Measurements from ENCODE around the gene TBX18. TPM values are rescaled to one million over a fixed set of nuclear protein-coding genes. Genes with fewer than 3 reads are reported as not detected.

Gene TBX18
- total and polyA plus RNA-seq, 9 of the 15 experiments (the other 6 are each of a cell fraction or from before 2014, with no cell fraction given): 4.0 to 36.1 (median 20.7) TPM

GRCh38 chr6:84685983-84686584 is 78.3 kb downstream of the TBX18 start (continued):
- TF ChIP-seq POU5F1 (IDR thresholded peaks at IDR 0.05; ENCODE audit: borderline replicate concordance, low read depth, low read length, partially characterized antibody) (no peak), ZNF766 (CRISPR knock-in tag; conservative IDR thresholded peaks at IDR 0.05) (no peak), DMBX1 (CRISPR knock-in tag; IDR thresholded peaks at IDR 0.05; ENCODE audit: borderline replicate concordance) (no peak), CCNT2 (IDR thresholded peaks at IDR 0.05; ENCODE audit: borderline replicate concordance, extremely low read depth, insufficient read length, low read depth, low read length) (no peak), PCBP1 (IDR thresholded peaks at IDR 0.05; ENCODE audit: low read depth, low read length, poor library complexity, severe bottlenecking) (no peak), RAD21 (CRISPR knock-in tag; conservative IDR thresholded peaks at IDR 0.05 in 1 of 2, IDR thresholded peaks at IDR 0.05 in 1 of 2) (peak; percentile 44 to 71), XRCC5 (IDR thresholded peaks at IDR 0.05; ENCODE audit: low read depth, low read length) (no peak), SRSF7 (optimal IDR thresholded peaks at IDR 0.05; ENCODE audit: low read depth, low read length) (no peak), SMARCB1 (IDR thresholded peaks at IDR 0.05; ENCODE audit: insufficient read length, low read depth) (no peak), ZBTB33 (CRISPR knock-in tag; IDR thresholded peaks at IDR 0.05) (no peak), SMAD3 (CRISPR knock-in tag; conservative IDR thresholded peaks at IDR 0.05) (no peak), VEZF1 (CRISPR knock-in tag; IDR thresholded peaks at IDR 0.05) (no peak), CTCF (IDR thresholded peaks at IDR 0.05 in 2 of 3, conservative IDR thresholded peaks at IDR 0.05 in 1 of 3; ENCODE audit: insufficient read depth in 2 of 3, low read depth in 1 of 3, low read length in 3 of 3) (peak in 2 of 3 experiments; percentile 63 to 64; a peak in 5 of 6 replicates), KLF16 (IDR thresholded peaks at IDR 0.05) (peak; percentile 16; the same call in 1 of the 2 replicates)
